Progenitor cell of endocrine pancreas (in vitro differentiated cells): ENCODE results near the gene EDNRA. TPM values are rescaled to one million over a fixed set of nuclear protein-coding genes. Genes with fewer than 3 reads are reported as not detected.
"Not testable (repeated sequence)": the region's sequence is repeated elsewhere in the genome, so short reads cannot be mapped to it uniquely, and the experiment has no call there.

Experiments
- DNase-seq: peaks from one replicate; pipeline ENCODE4 v3.0.0; 2021; ENCODE audit warnings: low spot score; ENCODE audit not compliant: unreplicated experiment
- H3K27ac Mint-ChIP-seq: 2 replicates; pipeline ENCODE4 v1.8.0; 2021; ENCODE audit warnings: mild to moderate bottlenecking, moderate library complexity, mixed read lengths
- H3K27me3 Mint-ChIP-seq: 2 replicates; pipeline ENCODE4 v1.8.0; 2021; ENCODE audit warnings: mixed read lengths
- H3K36me3 Mint-ChIP-seq: 2 replicates; pipeline ENCODE4 v1.8.0; 2022; ENCODE audit warnings: mixed read lengths; ENCODE audit not compliant: insufficient read depth
- H3K4me1 Mint-ChIP-seq: 2 replicates; pipeline ENCODE4 v1.8.0; 2021; ENCODE audit warnings: low read depth, mixed read lengths
- H3K4me3 Mint-ChIP-seq: 2 replicates; pipeline ENCODE4 v1.8.0; 2021; ENCODE audit warnings: low read depth, mild to moderate bottlenecking, moderate library complexity, mixed read lengths
- H3K9me3 Mint-ChIP-seq: 2 replicates; pipeline ENCODE4 v1.8.0; 2021; ENCODE audit warnings: low read depth, mixed read lengths
- long read RNA-seq: library from polyadenylated mRNA; unstranded; transcript quantifications from one replicate; pipeline ENCODE4 v2.0.0, GENCODE V29; 2020
- total RNA-seq: library from RNA; stranded (reverse); gene quantifications from 2 replicates; pipeline ENCODE4 v1.2.1, GENCODE V29; 2021
- TF ChIP-seq, protein P1 (sequence below): fragments of 200-600 bp; sonication (generic); IDR thresholded peaks from one replicate; pipeline ENCODE4 v1.5.0; 2021; ENCODE audit warnings: antibody characterized with exemption, mild to moderate bottlenecking; ENCODE audit not compliant: unreplicated experiment

Gene EDNRA
- 12.2 and 13.3 TPM in 2 replicates for total RNA-seq
- long read RNA-seq, full-length matches to known transcripts = 8 of 28 reads
- long read RNA-seq, partial matches to known transcripts = 20 of 28 reads
- long read RNA-seq, other reads (novel, unspliced or antisense) = 0 of 28 reads

DNA sequence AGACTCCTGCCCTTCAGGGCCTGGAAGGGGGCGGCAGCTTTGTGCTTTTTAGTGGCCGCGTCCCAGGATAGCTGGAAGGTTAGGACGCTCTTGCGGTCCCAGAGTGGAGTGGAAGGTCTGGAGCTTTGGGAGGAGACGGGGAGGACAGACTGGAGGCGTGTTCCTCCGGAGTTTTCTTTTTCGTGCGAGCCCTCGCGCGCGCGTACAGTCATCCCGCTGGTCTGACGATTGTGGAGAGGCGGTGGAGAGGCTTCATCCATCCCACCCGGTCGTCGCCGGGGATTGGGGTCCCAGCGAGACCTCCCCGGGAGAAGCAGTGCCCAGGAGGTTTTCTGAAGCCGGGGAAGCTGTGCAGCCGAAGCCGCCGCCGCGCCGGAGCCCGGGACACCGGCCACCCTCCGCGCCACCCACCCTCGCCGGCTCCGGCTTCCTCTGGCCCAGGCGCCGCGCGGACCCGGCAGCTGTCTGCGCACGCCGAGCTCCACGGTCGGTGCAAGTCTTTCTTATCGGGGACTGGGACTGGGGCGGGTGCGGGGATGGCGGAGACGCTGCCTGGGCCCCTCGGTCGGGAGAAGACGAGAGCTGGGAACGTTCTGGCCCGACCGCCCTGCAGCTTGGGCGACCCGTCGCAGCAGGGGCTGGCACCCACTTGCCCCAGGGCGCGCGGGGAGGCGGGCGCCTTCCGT lies at the start of gene EDNRA:
Gene EDNRA, plus strand, starts transcription at position 207 of the 686 bp plus-strand sequence. CDS start 4,585 bp downstream, outside the sequence.
- DNase-seq = peak; percentile 33
- Mint-ChIP-seq H3K4me1 (peaks cover 24% of the 10 kb centered on the region), H3K4me3 (peak within 1 kb of the TSS; percentile 94), H3K36me3 (no peaks in the 10 kb centered on the region), H3K27ac (peak within 1 kb of the TSS; percentile 89), H3K9me3 (no peaks in the 10 kb centered on the region), H3K27me3 (peaks cover 12% of the 10 kb centered on the region)
- TF ChIP-seq, protein P1, sequence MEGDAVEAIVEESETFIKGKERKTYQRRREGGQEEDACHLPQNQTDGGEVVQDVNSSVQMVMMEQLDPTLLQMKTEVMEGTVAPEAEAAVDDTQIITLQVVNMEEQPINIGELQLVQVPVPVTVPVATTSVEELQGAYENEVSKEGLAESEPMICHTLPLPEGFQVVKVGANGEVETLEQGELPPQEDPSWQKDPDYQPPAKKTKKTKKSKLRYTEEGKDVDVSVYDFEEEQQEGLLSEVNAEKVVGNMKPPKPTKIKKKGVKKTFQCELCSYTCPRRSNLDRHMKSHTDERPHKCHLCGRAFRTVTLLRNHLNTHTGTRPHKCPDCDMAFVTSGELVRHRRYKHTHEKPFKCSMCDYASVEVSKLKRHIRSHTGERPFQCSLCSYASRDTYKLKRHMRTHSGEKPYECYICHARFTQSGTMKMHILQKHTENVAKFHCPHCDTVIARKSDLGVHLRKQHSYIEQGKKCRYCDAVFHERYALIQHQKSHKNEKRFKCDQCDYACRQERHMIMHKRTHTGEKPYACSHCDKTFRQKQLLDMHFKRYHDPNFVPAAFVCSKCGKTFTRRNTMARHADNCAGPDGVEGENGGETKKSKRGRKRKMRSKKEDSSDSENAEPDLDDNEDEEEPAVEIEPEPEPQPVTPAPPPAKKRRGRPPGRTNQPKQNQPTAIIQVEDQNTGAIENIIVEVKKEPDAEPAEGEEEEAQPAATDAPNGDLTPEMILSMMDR = no peak

DNA sequence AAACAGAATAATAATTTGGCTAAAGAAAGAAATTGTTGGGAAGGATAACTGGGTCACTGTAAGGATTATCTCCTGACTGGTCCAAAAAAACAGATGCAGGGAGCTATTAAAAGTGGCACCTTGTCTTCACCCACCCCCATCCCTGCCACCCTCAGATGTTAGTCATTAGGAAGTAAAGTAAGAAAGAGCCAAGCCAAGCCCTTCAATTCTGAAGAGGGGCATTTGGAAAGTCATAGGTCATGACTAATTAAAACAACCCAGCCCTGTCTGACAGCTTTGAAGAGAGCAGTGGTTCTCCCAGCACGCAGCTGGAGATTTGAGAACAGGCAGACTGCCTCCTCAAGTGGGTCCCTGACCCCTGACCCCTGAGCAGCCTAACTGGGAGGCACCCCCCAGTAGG lies 46.5 kb upstream of the EDNRA start:
- not testable (repeated sequence) for DNase-seq, H3K27me3 Mint-ChIP-seq, H3K27ac Mint-ChIP-seq, H3K36me3 Mint-ChIP-seq, H3K4me3 Mint-ChIP-seq, H3K4me1 Mint-ChIP-seq
- peaks cover 14% of the 10 kb centered on the region for H3K9me3 Mint-ChIP-seq

DNA sequence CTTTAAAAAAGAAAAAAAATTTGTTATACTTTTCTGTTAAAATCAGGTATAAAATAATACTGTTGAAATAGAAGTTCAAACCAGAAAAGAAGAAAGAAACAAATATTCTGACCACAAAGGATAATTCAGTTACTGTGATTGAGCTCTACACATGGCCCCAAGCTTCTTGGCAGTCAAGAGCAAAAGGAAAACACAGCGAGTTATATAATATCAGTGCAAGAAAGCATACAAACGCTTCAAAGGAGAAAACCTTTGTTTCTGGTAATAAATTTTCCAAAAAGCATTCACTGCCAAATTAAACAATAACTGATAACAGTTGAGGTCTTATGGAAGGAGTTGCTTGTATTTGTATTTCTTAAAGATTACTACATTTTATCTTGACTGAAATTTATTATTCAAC lies 40.5 kb upstream of the EDNRA start:
- Mint-ChIP-seq H3K36me3 (no peaks in the 10 kb centered on the region), H3K4me3 (no peak overlapping the region), H3K27ac (no peak overlapping the region), H3K4me1 (no peaks in the 10 kb centered on the region), H3K9me3 (peaks cover 15% of the 10 kb centered on the region), H3K27me3 (no peaks in the 10 kb centered on the region)
- TF ChIP-seq, protein P1 = no peak
- DNase-seq = no peak

DNA sequence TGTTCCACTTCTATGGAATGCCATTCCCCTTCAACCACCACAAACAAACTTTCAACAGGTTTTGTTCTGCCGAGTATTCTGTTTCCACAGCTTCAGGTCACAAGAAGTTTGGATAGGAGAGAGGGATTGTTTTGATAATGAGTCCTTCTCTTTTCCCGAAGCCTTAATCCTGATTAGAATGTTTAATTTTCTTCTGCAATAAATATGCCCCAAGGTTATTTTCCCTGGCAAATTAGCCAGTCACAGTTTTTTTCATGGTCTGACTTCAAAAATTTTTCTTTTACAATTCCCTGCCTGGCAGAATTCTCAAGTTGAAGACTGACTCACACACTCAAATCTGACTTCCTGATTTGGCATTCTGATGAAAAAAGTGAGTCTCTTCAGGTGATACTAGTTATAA lies 33.1 kb upstream of the EDNRA start:
- H3K36me3 Mint-ChIP-seq = no peaks in the 10 kb centered on the region
- H3K27me3 Mint-ChIP-seq = no peaks in the 10 kb centered on the region
- H3K4me1 Mint-ChIP-seq = no peaks in the 10 kb centered on the region
- no peak overlapping the region for H3K4me3 Mint-ChIP-seq
- no peak overlapping the region for H3K27ac Mint-ChIP-seq
- peaks cover 5% of the 10 kb centered on the region for H3K9me3 Mint-ChIP-seq
- TF ChIP-seq, protein P1 = no peak
- DNase-seq = no peak

DNA sequence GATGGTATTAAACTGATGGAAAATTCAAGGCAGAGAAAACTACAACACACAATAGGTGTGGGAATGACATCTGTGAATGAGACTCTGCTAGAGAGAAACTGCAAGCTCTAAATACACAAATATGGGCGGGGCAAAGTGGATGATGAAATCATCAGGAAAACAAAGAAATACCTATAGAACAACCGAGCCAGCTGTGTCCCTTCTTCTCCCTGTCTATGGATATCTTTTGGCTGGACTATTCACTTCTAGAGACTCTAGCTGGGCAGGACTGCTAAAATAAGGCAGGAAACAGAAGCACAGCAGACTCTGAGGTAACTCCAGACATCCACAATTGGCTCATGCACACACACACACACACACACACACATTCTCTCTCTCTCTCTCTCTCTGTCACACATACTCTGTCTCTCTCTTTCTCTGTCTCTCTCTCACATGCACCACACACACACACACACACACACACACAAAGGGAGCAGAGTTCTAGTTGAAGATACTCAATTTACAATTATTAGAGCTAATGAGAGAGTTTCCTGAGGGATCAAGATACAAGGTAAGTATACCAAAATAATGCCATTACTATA lies 27.2 kb upstream of the EDNRA start:
- no peak for DNase-seq
- no peak overlapping the region for H3K4me3 Mint-ChIP-seq
- no peaks in the 10 kb centered on the region for H3K36me3 Mint-ChIP-seq
- TF ChIP-seq, protein P1 = no peak
- H3K27ac Mint-ChIP-seq = peak overlapping the region; percentile 22
- no peaks in the 10 kb centered on the region for H3K27me3 Mint-ChIP-seq
- H3K9me3 Mint-ChIP-seq = no peaks in the 10 kb centered on the region
- no peaks in the 10 kb centered on the region for H3K4me1 Mint-ChIP-seq
